ENCODE measurements around the gene EXOC7. TPM values are rescaled to one million over a fixed set of nuclear protein-coding genes. Genes with fewer than 3 reads are reported as not detected.
A peak's percentile ranks its signal among the peaks of the same experiment; 100 is the strongest.

The EXOC7 gene
- total RNA-seq, 3 donors from 2014 or later (not counting 1 experiment from before 2014, with no cell fraction given) = 130 to 149 (median 142) TPM

GRCh38 chr17:76138896-76139752 is 35.5 kb upstream of the EXOC7 start:
- Histone ChIP-seq H3K9me3 (ENCODE audit: control insufficient read depth, insufficient read depth, low read length) (no peaks in the 10 kb centered on the region), H3K36me3 (ENCODE audit: control insufficient read depth, insufficient read depth, low read length) (no peaks in the 10 kb centered on the region), H3K27ac (ENCODE audit: low read length) (no peak overlapping the region), H3K27me3 (ENCODE audit: control insufficient read depth, insufficient read depth, low read length) (peaks cover 18% of the 10 kb centered on the region), H3K4me3 (ENCODE audit: low read length) (no peak overlapping the region), H3K4me1 (ENCODE audit: control insufficient read depth, insufficient read depth, low read length) (peaks cover 41% of the 10 kb centered on the region)
- Mint-ChIP-seq H3K4me1 (peaks cover 27 to 46% of the 10 kb centered on the region in 2 donors), H3K4me3 (peak overlapping the region; percentile 6), H3K27me3 (ENCODE audit: low read depth in 2 of 2) (peaks cover 0 to 7% of the 10 kb centered on the region in 2 donors), H3K9me3 (no peaks in the 10 kb centered on the region), H3K36me3 (no peaks in the 10 kb centered on the region), H3K27ac (peak overlapping the region in 1 of 2 donors; percentile 49)
- TF ChIP-seq, protein P1, sequence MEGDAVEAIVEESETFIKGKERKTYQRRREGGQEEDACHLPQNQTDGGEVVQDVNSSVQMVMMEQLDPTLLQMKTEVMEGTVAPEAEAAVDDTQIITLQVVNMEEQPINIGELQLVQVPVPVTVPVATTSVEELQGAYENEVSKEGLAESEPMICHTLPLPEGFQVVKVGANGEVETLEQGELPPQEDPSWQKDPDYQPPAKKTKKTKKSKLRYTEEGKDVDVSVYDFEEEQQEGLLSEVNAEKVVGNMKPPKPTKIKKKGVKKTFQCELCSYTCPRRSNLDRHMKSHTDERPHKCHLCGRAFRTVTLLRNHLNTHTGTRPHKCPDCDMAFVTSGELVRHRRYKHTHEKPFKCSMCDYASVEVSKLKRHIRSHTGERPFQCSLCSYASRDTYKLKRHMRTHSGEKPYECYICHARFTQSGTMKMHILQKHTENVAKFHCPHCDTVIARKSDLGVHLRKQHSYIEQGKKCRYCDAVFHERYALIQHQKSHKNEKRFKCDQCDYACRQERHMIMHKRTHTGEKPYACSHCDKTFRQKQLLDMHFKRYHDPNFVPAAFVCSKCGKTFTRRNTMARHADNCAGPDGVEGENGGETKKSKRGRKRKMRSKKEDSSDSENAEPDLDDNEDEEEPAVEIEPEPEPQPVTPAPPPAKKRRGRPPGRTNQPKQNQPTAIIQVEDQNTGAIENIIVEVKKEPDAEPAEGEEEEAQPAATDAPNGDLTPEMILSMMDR (IDR thresholded peaks at IDR 0.05) = no peak
- ATAC-seq (no peak), DNase-seq (no peak)
- intact Hi-C loops (cut with micrococcal nuclease) = no loop called here
- WGBS (ENCODE audit: insufficient coverage) = 92% methylated on average over 15 of the region's 15 CpGs

GRCh38 chr17:76138234-76138895 is 34.8 kb upstream of the EXOC7 start:
- no peak overlapping the region for H3K4me3 ChIP-seq (ENCODE audit: low read length)
- H3K27me3 Mint-ChIP-seq (ENCODE audit: low read depth in 2 of 2) = peaks cover 0 to 7% of the 10 kb centered on the region in 2 donors
- no peaks in the 10 kb centered on the region for H3K9me3 Mint-ChIP-seq
- TF ChIP-seq, protein P1 (IDR thresholded peaks at IDR 0.05) = no peak
- H3K36me3 ChIP-seq (ENCODE audit: control insufficient read depth, insufficient read depth, low read length) = no peaks in the 10 kb centered on the region
- H3K9me3 ChIP-seq (ENCODE audit: control insufficient read depth, insufficient read depth, low read length) = no peaks in the 10 kb centered on the region
- ATAC-seq (no peak), DNase-seq (no peak)
- no peak overlapping the region for H3K27ac ChIP-seq (ENCODE audit: low read length)
- no peaks in the 10 kb centered on the region for H3K36me3 Mint-ChIP-seq
- no peak overlapping the region for H3K4me3 Mint-ChIP-seq
- H3K27ac Mint-ChIP-seq = no peak overlapping the region
- 91% methylated on average over 19 of the region's 23 CpGs for WGBS (ENCODE audit: insufficient coverage)
- peaks cover 33% of the 10 kb centered on the region for H3K4me1 ChIP-seq (ENCODE audit: control insufficient read depth, insufficient read depth, low read length)
- peaks cover 18% of the 10 kb centered on the region for H3K27me3 ChIP-seq (ENCODE audit: control insufficient read depth, insufficient read depth, low read length)
- intact Hi-C loops (cut with micrococcal nuclease) = no loop called here
- peaks cover 22 to 43% of the 10 kb centered on the region in 2 donors for H3K4me1 Mint-ChIP-seq

DNA sequence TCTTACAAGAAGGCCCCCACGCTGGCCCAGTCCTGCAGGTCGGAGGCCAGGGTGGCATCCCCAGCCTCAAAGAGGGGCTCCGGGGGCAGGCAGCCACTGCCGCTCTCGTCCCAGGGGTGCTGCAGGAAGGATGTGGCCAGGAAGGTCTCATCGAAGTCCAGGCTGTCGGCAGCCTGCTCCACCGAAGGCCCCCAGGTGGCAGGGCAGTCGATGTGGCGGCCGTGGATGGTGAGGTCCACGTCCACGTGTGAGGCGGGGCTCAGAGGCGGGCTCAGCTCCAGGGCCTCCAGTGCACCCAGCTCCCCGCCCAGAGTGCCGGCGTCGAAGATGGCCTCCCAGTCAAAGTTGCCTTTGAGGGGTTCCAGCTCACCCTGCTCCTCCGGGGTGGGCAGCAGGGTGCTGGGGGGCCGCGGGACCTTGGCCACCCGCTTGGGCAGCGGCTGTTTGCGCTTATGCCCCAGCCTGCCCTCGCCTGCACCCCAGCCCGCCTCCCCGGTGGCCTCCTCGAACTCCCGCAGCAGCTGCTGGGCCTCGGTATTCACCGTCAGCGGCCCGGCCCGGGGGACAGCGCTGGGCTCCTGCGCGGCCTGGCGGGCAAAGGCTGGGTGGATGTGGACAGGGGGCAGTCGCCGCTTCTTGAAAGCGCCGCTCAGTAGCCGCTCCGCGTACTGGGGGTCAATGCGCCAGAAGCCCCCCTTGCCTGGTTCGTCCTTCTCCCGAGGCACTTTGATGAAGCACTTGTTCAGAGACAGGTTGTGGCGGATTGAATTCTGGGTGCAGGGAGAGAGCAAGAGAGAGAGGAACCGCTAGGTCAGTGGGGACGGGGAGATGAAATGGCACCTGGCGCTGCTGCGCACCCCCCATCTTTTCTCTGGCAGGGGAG is 34.0 kb upstream of the EXOC7 start:
- Histone ChIP-seq H3K4me1 (ENCODE audit: control insufficient read depth, insufficient read depth, low read length) (peaks cover 25% of the 10 kb centered on the region), H3K9me3 (ENCODE audit: control insufficient read depth, insufficient read depth, low read length) (no peaks in the 10 kb centered on the region), H3K27ac (ENCODE audit: low read length) (no peak overlapping the region), H3K36me3 (ENCODE audit: control insufficient read depth, insufficient read depth, low read length) (no peaks in the 10 kb centered on the region), H3K27me3 (ENCODE audit: control insufficient read depth, insufficient read depth, low read length) (peaks cover 18% of the 10 kb centered on the region), H3K4me3 (ENCODE audit: low read length) (no peak overlapping the region)
- WGBS (ENCODE audit: insufficient coverage) = 82% methylated on average over 54 of the region's 54 CpGs
- intact Hi-C loops (cut with micrococcal nuclease) = no loop called here
- TF ChIP-seq, protein P1 (IDR thresholded peaks at IDR 0.05) = no peak
- Mint-ChIP-seq H3K36me3 (no peaks in the 10 kb centered on the region), H3K9me3 (no peaks in the 10 kb centered on the region), H3K27ac (no peak overlapping the region), H3K27me3 (ENCODE audit: low read depth in 2 of 2) (peaks cover 0 to 7% of the 10 kb centered on the region in 2 donors), H3K4me3 (no peak overlapping the region), H3K4me1 (peaks cover 15 to 36% of the 10 kb centered on the region in 2 donors)
- ATAC-seq (no peak), DNase-seq (no peak)

All from natural killer cell (primary cell).